ENCODE measurements around the gene ARHGEF7. TPM values are rescaled to one million over a fixed set of nuclear protein-coding genes. Genes with fewer than 3 reads are reported as not detected.

Gene ARHGEF7
- total RNA-seq, 2 donors from 2014 or later = 117 to 152 TPM

GRCh38 chr13:111171112-111171511 is 56.0 kb downstream of the ARHGEF7 start:
- no peak for TF ChIP-seq CTCF (IDR thresholded peaks at IDR 0.05)
- Histone ChIP-seq H3K27ac (no peak overlapping the region), H3K4me1 (ENCODE audit: control insufficient read depth in 1 of 2, low read depth in 2 of 2) (peaks cover 20 to 88% of the 10 kb centered on the region in 2 donors), H3K4me3 (no peak overlapping the region), H3K27me3 (replicated peaks; ENCODE audit: insufficient read depth) (no peaks in the 10 kb centered on the region), H3K9me3 (no peaks in the 10 kb centered on the region), H3K36me3 (no peaks in the 10 kb centered on the region)
- ATAC-seq (ENCODE audit: insufficient number of reproducible peaks, low FRiP score, low read depth) = no peak
- no peak for DNase-seq (ENCODE audit: low spot score)

GRCh38 chr13:111171629-111172028 is 56.5 kb downstream of the ARHGEF7 start:
- no peaks in the 10 kb centered on the region for H3K36me3 ChIP-seq
- H3K4me1 ChIP-seq (ENCODE audit: control insufficient read depth in 1 of 2, low read depth in 2 of 2) = peaks cover 23 to 88% of the 10 kb centered on the region in 2 donors
- DNase-seq (ENCODE audit: low spot score) = no peak
- no peak for TF ChIP-seq CTCF (IDR thresholded peaks at IDR 0.05)
- H3K9me3 ChIP-seq = no peaks in the 10 kb centered on the region
- no peak overlapping the region for H3K27ac ChIP-seq
- no peak overlapping the region for H3K4me3 ChIP-seq
- no peak for ATAC-seq (ENCODE audit: insufficient number of reproducible peaks, low FRiP score, low read depth)
- H3K27me3 ChIP-seq (replicated peaks; ENCODE audit: insufficient read depth) = no peaks in the 10 kb centered on the region

- TF ChIP-seq CTCF (IDR thresholded peaks at IDR 0.05) = no peak
- peaks cover 47 to 93% of the 10 kb centered on the region in 2 donors for H3K4me1 ChIP-seq (ENCODE audit: control insufficient read depth in 1 of 2, low read depth in 2 of 2)
- no peak overlapping the region for H3K4me3 ChIP-seq
- no peaks in the 10 kb centered on the region for H3K36me3 ChIP-seq
- ATAC-seq (ENCODE audit: insufficient number of reproducible peaks, low FRiP score, low read depth) = no peak
- H3K27me3 ChIP-seq (replicated peaks; ENCODE audit: insufficient read depth) = no peaks in the 10 kb centered on the region
- DNase-seq (ENCODE audit: low spot score) = no peak
- no peaks in the 10 kb centered on the region for H3K9me3 ChIP-seq
- H3K27ac ChIP-seq = peak overlapping the region; percentile 94 to 97
These were observed 59.4 kb downstream of the ARHGEF7 start for GRCh38 chr13:111174377-111175114.

- TF ChIP-seq CTCF (IDR thresholded peaks at IDR 0.05) = no peak
- H3K27ac ChIP-seq = peak overlapping the region; percentile 94 to 97
- H3K4me1 ChIP-seq (ENCODE audit: control insufficient read depth in 1 of 2, low read depth in 2 of 2) = peaks cover 53 to 96% of the 10 kb centered on the region in 2 donors
These were observed 60.3 kb downstream of the ARHGEF7 start for GRCh38 chr13:111175372-111175771.

GRCh38 chr13:111175935-111176334 is 60.8 kb downstream of the ARHGEF7 start:
- peak overlapping the region; percentile 94 to 97 for H3K27ac ChIP-seq
- no peaks in the 10 kb centered on the region for H3K36me3 ChIP-seq
- peaks cover 53 to 96% of the 10 kb centered on the region in 2 donors for H3K4me1 ChIP-seq (ENCODE audit: control insufficient read depth in 1 of 2, low read depth in 2 of 2)
- H3K4me3 ChIP-seq = no peak overlapping the region
- ATAC-seq (ENCODE audit: insufficient number of reproducible peaks, low FRiP score, low read depth) (no peak), DNase-seq (ENCODE audit: low spot score) (no peak)
- no peaks in the 10 kb centered on the region for H3K9me3 ChIP-seq
- no peak for TF ChIP-seq CTCF (IDR thresholded peaks at IDR 0.05)
- H3K27me3 ChIP-seq (replicated peaks; ENCODE audit: insufficient read depth) = no peaks in the 10 kb centered on the region

More at GRCh38 chr13:111175372-111175771, 60.3 kb downstream of the ARHGEF7 start:
- ATAC-seq (ENCODE audit: insufficient number of reproducible peaks, low FRiP score, low read depth) (no peak), DNase-seq (ENCODE audit: low spot score) (no peak)
- Histone ChIP-seq H3K4me3 (no peak overlapping the region), H3K36me3 (no peaks in the 10 kb centered on the region), H3K9me3 (no peaks in the 10 kb centered on the region), H3K27me3 (replicated peaks; ENCODE audit: insufficient read depth) (no peaks in the 10 kb centered on the region)

Measured in thoracic aorta (tissue), 2 donors.